Heart left ventricle (tissue), 16 donors: ENCODE results near the gene NHERF1. TPM values are rescaled to one million over a fixed set of nuclear protein-coding genes. Genes with fewer than 3 reads are reported as not detected.
A peak's percentile ranks its signal among the peaks of the same experiment; 100 is the strongest.

Source experiments
- ATAC-seq, 4 donors: fragments of 200-7000 bp; cut with Tn5 transposase; one replicate each; pipeline ENCODE4 v1.9.1; 2020 to 2022; ENCODE audit warnings: moderate library complexity in 4 of 4, mild to moderate bottlenecking in 3 of 4, moderate number of reproducible peaks in 1 of 4
- DNase-seq, 5 donors: peaks; one replicate each; pipeline ENCODE4 v3.0.0-alpha.2; 2020
- H3K27ac ChIP-seq, 12 donors: fragments of 200-600 bp; sonication (generic) in 4 of 12; one replicate each; pipeline versions ENCODE4 v1.5.0 to v1.8.0; 2016 to 2022; ENCODE audit warnings: mild to moderate bottlenecking in 2 of 12
- H3K27me3 ChIP-seq, 9 donors: fragments of 200-600 bp; sonication (generic) in 2 of 9; one replicate each; pipeline versions ENCODE4 v1.5.1 to v1.8.0; 2016 to 2022; ENCODE audit warnings: mild to moderate bottlenecking in 3 of 9
- H3K36me3 ChIP-seq, 9 donors: fragments of 200-600 bp; sonication (generic) in 2 of 9; one replicate each; pipeline versions ENCODE4 v1.5.0 to v1.8.0; 2018 to 2022; ENCODE audit warnings: mild to moderate bottlenecking in 2 of 9
- H3K4me1 ChIP-seq, 12 donors: fragments of 200-600 bp; sonication (generic) in 4 of 12; one replicate each; pipeline versions ENCODE4 v1.5.0 to v1.8.0; 2016 to 2022; ENCODE audit warnings: mild to moderate bottlenecking in 3 of 12
- H3K4me3 ChIP-seq, 12 donors: fragments of 200-600 bp; sonication (generic) in 4 of 12; one replicate each; pipeline versions ENCODE4 v1.5.0 to v1.8.0; 2017 to 2022; ENCODE audit warnings: mild to moderate bottlenecking in 9 of 12, moderate library complexity in 4 of 12
- H3K9me3 ChIP-seq, 12 donors: fragments of 200-600 bp; sonication (generic) in 4 of 12; one replicate each; pipeline versions ENCODE4 v1.5.0 to v1.8.0; 2016 to 2022; ENCODE audit warnings: mild to moderate bottlenecking in 1 of 12
- POLR2A ChIP-seq, 2 donors: fragments of 450-650 bp; IDR thresholded peaks; one replicate each; pipeline ENCODE4 v1.6.1; 2017; ENCODE audit warnings: antibody characterized with exemption in 2 of 2, mild to moderate bottlenecking in 2 of 2, moderate library complexity in 2 of 2
- WGBS, 4 donors: extraction: QIAGEN DNeasy Blood & Tissue Kit in 2 of 4; methylation state at CpG; one replicate each; pipeline versions ENCODE4 v1.1.5 to v1.1.7; 2013 to 2018; 5-methylcytosine and 5-hydroxymethylcytosine counted together
- intact Hi-C, 10 donors: fragments of 100-400 bp; cut with DNase I; formaldehyde crosslinking; loops; one replicate each; pipeline versions ENCODE4 v1.11.1 to v1.14.2; 2022
- polyA plus RNA-seq, 2 donors: library from polyadenylated mRNA; stranded (reverse); fragments of 200-250 nt; gene quantifications; one replicate each; pipeline ENCODE4 v1.2.3, GENCODE V29; 2013
- total RNA-seq, 9 donors: library from RNA; depleted of rRNA in 2 of 9; stranded (reverse); fragments of >200 nt in 2 of 9; fragmentation: NEBNext Ultra II Directional in 3 of 9; extraction: Animal tissue kit (Norgen Biotek cat#: 25700) in 3 of 9; gene quantifications; one replicate each; pipeline versions ENCODE4 v1.1.0 to v1.2.4, GENCODE V29; 2016 to 2023
- TF ChIP-seq, protein P1 (sequence below), 12 donors: fragments of 200-600 bp; sonication (generic) in 4 of 12; IDR thresholded peaks; one replicate each; pipeline versions ENCODE4 v1.5.0 to v1.8.0; 2018 to 2022; ENCODE audit warnings: antibody characterized with exemption in 12 of 12, mild to moderate bottlenecking in 5 of 12
- donor health status: ischemic (EF 13 %, LVEDD 7.1; RV severe dilation, severe dysfunction).
- donor health status: healthy with polysubstance abuse.
- donor health status: DM: no; HTN: yes; CAD: no.
- donor health status: DM: no; HTN: no; CAD: no.
- donor health status: ischemic (EF 25% LVEDD 6.9; RV normal size, moderate dysfunction).
- donor health status: ischemic (EF 25% LVEDD 5.7; RV mildly dilated, moderate dysfunction).
- donor health status: healthy.
- donor health status: DM: yes; HTN: yes; CAD: no.
- donor health status: ischemic (EF 35%, LVEDD 5.7; RV mildly dilated, moderate dysfunction).
- donor health status: nonischemic (EF 11% LVEDD 7.7; RV severe dilation, severe dysfunction).
- donor health status: DM: yes; HTN: yes; CAD: no.
- donor health status: PGD.
- donor health status: ischemic (EF 29% LVEDD 5.4; RV normal size, mild dysfunction).
- donor health status: nonischemic (EF 23%, LVEDD 6.1; RV moderate dilation, normal function).

The NHERF1 gene
- total and polyA plus RNA-seq, 11 donors, result 7.5 to 42.2 (median 19.2) TPM

DNA sequence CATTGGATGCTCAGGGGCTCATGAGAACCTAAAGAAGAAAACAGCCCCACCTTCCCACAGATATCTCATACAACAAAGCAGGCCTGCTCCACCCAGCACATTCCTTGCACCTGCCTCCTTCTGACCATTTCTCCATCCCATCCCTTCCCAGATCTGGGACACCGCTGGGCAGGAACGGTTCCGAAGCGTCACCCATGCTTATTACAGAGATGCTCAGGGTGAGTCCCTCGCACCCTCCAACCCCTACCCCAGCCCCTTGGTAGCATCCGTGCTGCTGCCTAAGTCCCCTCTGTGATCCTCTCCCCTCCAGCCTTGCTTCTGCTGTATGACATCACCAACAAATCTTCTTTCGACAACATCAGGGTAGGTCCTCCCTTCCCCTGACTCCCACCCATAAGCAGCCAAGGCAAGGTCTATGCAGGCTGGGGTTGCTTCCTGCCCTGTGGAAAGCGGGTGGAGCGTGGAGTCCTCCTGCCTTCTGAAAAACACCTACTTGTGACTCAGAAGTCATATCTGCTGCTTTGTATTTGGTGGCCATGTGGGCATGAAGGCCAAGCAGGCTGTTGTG lies 5.4 kb upstream of the NHERF1 start:
- no peak for DNase-seq
- H3K9me3 ChIP-seq, result no peaks in the 10 kb centered on the region
- H3K4me3 ChIP-seq, result no peak overlapping the region
- TF ChIP-seq, protein P1, sequence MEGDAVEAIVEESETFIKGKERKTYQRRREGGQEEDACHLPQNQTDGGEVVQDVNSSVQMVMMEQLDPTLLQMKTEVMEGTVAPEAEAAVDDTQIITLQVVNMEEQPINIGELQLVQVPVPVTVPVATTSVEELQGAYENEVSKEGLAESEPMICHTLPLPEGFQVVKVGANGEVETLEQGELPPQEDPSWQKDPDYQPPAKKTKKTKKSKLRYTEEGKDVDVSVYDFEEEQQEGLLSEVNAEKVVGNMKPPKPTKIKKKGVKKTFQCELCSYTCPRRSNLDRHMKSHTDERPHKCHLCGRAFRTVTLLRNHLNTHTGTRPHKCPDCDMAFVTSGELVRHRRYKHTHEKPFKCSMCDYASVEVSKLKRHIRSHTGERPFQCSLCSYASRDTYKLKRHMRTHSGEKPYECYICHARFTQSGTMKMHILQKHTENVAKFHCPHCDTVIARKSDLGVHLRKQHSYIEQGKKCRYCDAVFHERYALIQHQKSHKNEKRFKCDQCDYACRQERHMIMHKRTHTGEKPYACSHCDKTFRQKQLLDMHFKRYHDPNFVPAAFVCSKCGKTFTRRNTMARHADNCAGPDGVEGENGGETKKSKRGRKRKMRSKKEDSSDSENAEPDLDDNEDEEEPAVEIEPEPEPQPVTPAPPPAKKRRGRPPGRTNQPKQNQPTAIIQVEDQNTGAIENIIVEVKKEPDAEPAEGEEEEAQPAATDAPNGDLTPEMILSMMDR (IDR thresholded peaks at IDR 0.05), result no peak
- no peak for ATAC-seq
- H3K36me3 ChIP-seq, result no peaks in the 10 kb centered on the region
- H3K27ac ChIP-seq, result peak overlapping the region in 1 of 12 donors; percentile 86
- H3K4me1 ChIP-seq, result peaks cover 0 to 100% (median 23%) of the 10 kb centered on the region in 12 donors
- intact Hi-C loops, result loop anchor here in 4 of 10 donors (5.0 kb wide), 4 partner anchors 39 to 214 kb away; no protein-coding TSS in a partner anchor
- 89 to 92% (median 91%) methylated on average over 9 of the region's 9 CpGs for WGBS, 4 donors
- H3K27me3 ChIP-seq, result peaks cover 7 to 34% (median 17%) of the 10 kb centered on the region in 9 donors

DNA sequence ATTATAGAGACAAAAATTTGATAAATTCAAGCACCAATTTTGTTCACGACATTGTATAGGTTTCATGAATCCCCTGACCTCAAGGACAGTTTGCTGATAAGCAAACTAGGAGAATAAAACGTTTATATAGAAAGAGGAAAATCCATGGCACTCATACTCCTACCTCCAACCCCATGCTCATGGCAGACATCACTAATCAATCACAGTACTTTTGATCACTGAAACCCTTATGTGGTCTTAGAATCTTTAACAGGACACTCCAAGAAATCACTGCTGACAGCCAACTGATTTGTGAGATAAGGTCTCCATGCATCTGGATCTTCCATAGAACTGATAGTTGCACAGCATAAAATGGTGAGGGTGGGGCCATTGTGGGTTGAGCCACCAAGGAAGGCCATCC lies 4.7 kb upstream of the NHERF1 start:
- WGBS, 4 donors, result 73 to 86% (median 75%) methylated on average over 2 of the region's 2 CpGs
- intact Hi-C loops, result loop anchor here (1.0 to 5.0 kb wide), 9 partner anchors 25 to 214 kb away; no protein-coding TSS in a partner anchor
- no peaks in the 10 kb centered on the region for H3K36me3 ChIP-seq
- H3K4me3 ChIP-seq, result no peak overlapping the region
- peaks cover 0 to 93% (median 21%) of the 10 kb centered on the region in 12 donors for H3K4me1 ChIP-seq
- H3K27ac ChIP-seq, result peak overlapping the region in 1 of 12 donors; percentile 86
- no peak for DNase-seq
- ATAC-seq, result no peak
- peaks cover 0 to 28% (median 12%) of the 10 kb centered on the region in 9 donors for H3K27me3 ChIP-seq
- TF ChIP-seq, protein P1 (IDR thresholded peaks at IDR 0.05), result no peak
- TF ChIP-seq POLR2A (IDR thresholded peaks at IDR 0.05), result no peak
- H3K9me3 ChIP-seq, result no peaks in the 10 kb centered on the region

DNA sequence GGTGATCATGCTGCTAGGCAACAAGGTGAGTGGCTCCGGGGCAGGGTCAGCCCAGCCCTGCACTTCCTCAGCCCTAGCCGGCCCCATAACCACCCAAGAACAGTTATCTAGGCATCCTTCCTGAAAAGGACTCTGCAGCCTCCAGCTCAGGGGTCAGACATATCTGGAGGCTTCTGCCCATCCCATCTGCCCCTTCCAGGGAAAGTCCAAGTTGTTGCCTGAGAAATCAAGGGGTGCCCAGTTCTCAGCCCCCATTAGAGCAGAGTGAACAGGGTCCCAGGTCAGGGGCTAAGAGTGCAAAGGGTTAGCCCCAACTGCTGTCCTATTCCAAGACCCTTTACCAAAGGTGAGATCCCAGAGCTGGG lies 4.1 kb upstream of the NHERF1 start:
- peaks cover 0 to 88% (median 22%) of the 10 kb centered on the region in 12 donors for H3K4me1 ChIP-seq
- H3K4me3 ChIP-seq, result peak overlapping the region in 4 of 12 donors; percentile 28 to 52 (median 40)
- peak overlapping the region in 3 of 12 donors; percentile 38 to 55 (median 53) for H3K27ac ChIP-seq
- no peak for TF ChIP-seq POLR2A (IDR thresholded peaks at IDR 0.05)
- TF ChIP-seq, protein P1 (IDR thresholded peaks at IDR 0.05), result no peak
- no peak for DNase-seq
- intact Hi-C loops, result loop anchor here (1.0 to 5.0 kb wide), 9 partner anchors 24 to 213 kb away; no protein-coding TSS in a partner anchor
- 49 to 55% (median 54%) methylated on average over 2 of the region's 2 CpGs; no CpG with 5 or more reads in 1 of the 4 donors for WGBS, 4 donors
- no peak for ATAC-seq
- H3K27me3 ChIP-seq, result peaks cover 0 to 22% (median 6%) of the 10 kb centered on the region in 9 donors
- no peaks in the 10 kb centered on the region for H3K9me3 ChIP-seq
- H3K36me3 ChIP-seq, result no peaks in the 10 kb centered on the region

DNA sequence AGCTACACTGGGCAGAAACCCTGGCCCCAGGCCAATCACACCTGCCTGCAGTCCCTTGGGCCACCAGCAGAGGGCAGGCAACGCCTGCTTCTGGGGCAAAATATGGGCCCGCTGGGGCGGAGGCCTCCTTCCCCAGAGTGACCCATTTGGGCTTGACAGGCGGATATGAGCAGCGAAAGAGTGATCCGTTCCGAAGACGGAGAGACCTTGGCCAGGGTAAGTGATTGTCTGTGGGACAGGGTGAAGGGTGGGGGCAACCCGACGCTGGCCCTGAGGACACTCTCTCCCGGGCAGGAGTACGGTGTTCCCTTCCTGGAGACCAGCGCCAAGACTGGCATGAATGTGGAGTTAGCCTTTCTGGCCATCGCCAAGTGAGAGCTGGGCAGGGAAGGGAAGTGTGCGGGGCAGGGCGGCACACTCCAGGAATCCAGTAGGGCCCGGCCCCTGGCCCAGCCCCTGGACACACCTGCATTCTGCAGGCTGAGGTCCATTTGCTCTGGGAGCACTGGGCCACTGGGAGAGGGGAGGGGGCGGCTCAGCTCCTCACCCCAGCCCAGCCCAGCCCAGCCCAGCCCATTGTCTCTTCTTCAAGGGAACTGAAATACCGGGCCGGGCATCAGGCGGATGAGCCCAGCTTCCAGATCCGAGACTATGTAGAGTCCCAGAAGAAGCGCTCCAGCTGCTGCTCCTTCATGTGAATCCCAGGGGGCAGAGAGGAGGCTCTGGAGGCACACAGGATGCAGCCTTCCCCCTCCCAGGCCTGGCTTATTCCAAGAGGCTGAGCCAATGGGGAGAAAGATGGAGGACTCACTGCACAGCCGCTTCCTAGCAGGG lies 3.5 kb upstream of the NHERF1 start:
- ATAC-seq (peak; percentile 12 to 66 (median 44)), DNase-seq (peak; percentile 81 to 93 (median 86))
- Histone ChIP-seq H3K4me1 (peaks cover 0 to 88% (median 26%) of the 10 kb centered on the region in 12 donors), H3K9me3 (no peaks in the 10 kb centered on the region), H3K4me3 (peak overlapping the region in 11 of 12 donors; percentile 16 to 53 (median 41)), H3K36me3 (no peaks in the 10 kb centered on the region), H3K27me3 (peaks cover 0 to 16% (median 5%) of the 10 kb centered on the region in 9 donors), H3K27ac (peak overlapping the region in 11 of 12 donors; percentile 31 to 80 (median 62))
- TF ChIP-seq, protein P1 (IDR thresholded peaks at IDR 0.05), result peak; percentile 99 to 100 (median 100)
- peak in 1 of 2 donors; percentile 33 for TF ChIP-seq POLR2A (IDR thresholded peaks at IDR 0.05)
- 16 to 35% (median 25%) methylated on average over 17 to 24 of the region's 24 CpGs for WGBS, 4 donors
- intact Hi-C loops, result loop anchor here (1.0 to 5.0 kb wide), 9 partner anchors 24 to 212 kb away; no protein-coding TSS in a partner anchor
